ENCODE measurements around the gene ESR1. TPM values are rescaled to one million over a fixed set of nuclear protein-coding genes. Genes with fewer than 3 reads are reported as not detected.

Gene ESR1
- total and polyA plus RNA-seq, 7 experiments from 2014 or later = 0.59 to 5.2 (median 2.8) TPM

DNA sequence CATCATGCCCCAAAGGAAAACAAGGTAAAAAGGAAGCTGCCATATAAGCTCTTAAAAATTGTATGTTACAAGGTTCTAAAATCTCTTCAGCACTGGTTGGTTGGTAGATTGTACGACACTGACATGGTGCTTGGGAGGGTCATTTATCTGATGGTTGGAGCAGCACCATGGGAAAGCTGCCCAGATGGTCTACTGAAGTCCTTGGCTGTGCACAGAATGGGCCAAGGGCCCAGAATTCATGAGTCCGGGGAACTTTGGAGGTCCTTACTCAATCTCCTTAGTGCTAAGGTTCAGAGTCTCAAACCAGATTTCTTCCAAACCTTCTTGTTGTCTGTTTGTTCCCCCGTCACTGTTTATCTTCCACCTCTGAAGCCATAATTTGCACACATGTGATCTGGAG is 314.4 kb downstream of the ESR1 start:
- no peak for ATAC-seq
- ChIA-PET CTCF (no interaction called here), POLR2A (no interaction called here)
- no peak overlapping the region for H3K4me3 Mint-ChIP-seq
- intact Hi-C loops (cut with micrococcal nuclease) = loop anchor here in 1 of 2 donors (10.0 kb wide), 1 partner anchor 677 kb away; no protein-coding TSS in a partner anchor
- DNase-seq = no peak
- Histone ChIP-seq H3K27me3 (ENCODE audit: control insufficient read depth in 2 of 2, insufficient read depth in 2 of 2, low read length in 2 of 2) (no peaks in the 10 kb centered on the region), H3K9me3 (ENCODE audit: control insufficient read depth in 2 of 3, low read length in 3 of 3) (no peaks in the 10 kb centered on the region), H3K36me3 (ENCODE audit: control insufficient read depth in 2 of 3, insufficient read depth in 3 of 3, low read length in 3 of 3) (peaks cover 10 to 69% (median 52%) of the 10 kb centered on the region in 3 experiments), H3K4me3 (ENCODE audit: low read length) (no peak overlapping the region), H3K4me1 (ENCODE audit: control insufficient read depth in 2 of 2, insufficient read depth in 2 of 2, low read length in 2 of 2) (no peaks in the 10 kb centered on the region), H3K27ac (ENCODE audit: low read depth, low read length) (no peak overlapping the region)
- H3K27me3 Mint-ChIP-seq = no peaks in the 10 kb centered on the region
- H3K36me3 Mint-ChIP-seq = peaks cover 27 to 56% (median 48%) of the 10 kb centered on the region in 5 donors
- H3K27ac Mint-ChIP-seq = peak overlapping the region in 7 of 9 donors; percentile 21 to 86 (median 58)
- H3K9me3 Mint-ChIP-seq = peaks cover 0 to 8% (median 1%) of the 10 kb centered on the region in 11 donors
- peaks cover 0 to 10% (median 0%) of the 10 kb centered on the region in 7 donors for H3K4me1 Mint-ChIP-seq

DNA sequence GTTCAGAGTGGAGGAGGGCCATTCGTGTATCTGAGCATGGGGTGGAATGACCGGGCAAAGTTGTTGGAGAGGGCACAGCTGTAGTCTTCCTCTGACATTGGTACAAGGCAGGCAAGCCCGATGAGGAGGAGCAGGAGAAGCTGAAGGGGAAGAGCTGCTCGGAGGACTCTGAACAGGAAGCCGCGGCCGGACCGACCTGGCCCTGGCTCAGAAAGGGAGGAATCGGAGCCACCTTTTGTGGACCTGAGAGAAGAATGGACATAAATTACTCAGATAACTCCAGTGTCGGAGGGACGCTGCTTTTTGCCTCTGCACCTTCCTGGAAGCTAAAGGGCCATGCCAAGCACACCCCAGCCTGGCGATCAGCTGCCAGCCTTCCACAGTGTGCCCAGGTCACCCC is 315.0 kb downstream of the ESR1 start:
- Histone ChIP-seq H3K27ac (ENCODE audit: low read depth, low read length) (no peak overlapping the region), H3K36me3 (ENCODE audit: control insufficient read depth in 2 of 3, insufficient read depth in 3 of 3, low read length in 3 of 3) (peaks cover 13 to 73% (median 52%) of the 10 kb centered on the region in 3 experiments), H3K27me3 (ENCODE audit: control insufficient read depth in 2 of 2, insufficient read depth in 2 of 2, low read length in 2 of 2) (no peaks in the 10 kb centered on the region), H3K4me1 (ENCODE audit: control insufficient read depth in 2 of 2, insufficient read depth in 2 of 2, low read length in 2 of 2) (no peaks in the 10 kb centered on the region), H3K9me3 (ENCODE audit: control insufficient read depth in 2 of 3, low read length in 3 of 3) (no peaks in the 10 kb centered on the region), H3K4me3 (ENCODE audit: low read length) (no peak overlapping the region)
- ATAC-seq (no peak), DNase-seq (no peak)
- peaks cover 27 to 57% (median 50%) of the 10 kb centered on the region in 5 donors for H3K36me3 Mint-ChIP-seq
- no peak overlapping the region for H3K4me3 Mint-ChIP-seq
- peaks cover 0 to 8% (median 1%) of the 10 kb centered on the region in 11 donors for H3K9me3 Mint-ChIP-seq
- H3K27me3 Mint-ChIP-seq = no peaks in the 10 kb centered on the region
- intact Hi-C loops (cut with micrococcal nuclease) = loop anchor here in 1 of 2 donors (10.0 kb wide), 1 partner anchor 678 kb away; no protein-coding TSS in a partner anchor
- CTCF ChIA-PET = no interaction called here
- H3K4me1 Mint-ChIP-seq = peaks cover 0 to 9% (median 0%) of the 10 kb centered on the region in 7 donors
- POLR2A ChIA-PET = no interaction called here
- peak overlapping the region in 7 of 9 donors; percentile 21 to 86 (median 58) for H3K27ac Mint-ChIP-seq

DNA sequence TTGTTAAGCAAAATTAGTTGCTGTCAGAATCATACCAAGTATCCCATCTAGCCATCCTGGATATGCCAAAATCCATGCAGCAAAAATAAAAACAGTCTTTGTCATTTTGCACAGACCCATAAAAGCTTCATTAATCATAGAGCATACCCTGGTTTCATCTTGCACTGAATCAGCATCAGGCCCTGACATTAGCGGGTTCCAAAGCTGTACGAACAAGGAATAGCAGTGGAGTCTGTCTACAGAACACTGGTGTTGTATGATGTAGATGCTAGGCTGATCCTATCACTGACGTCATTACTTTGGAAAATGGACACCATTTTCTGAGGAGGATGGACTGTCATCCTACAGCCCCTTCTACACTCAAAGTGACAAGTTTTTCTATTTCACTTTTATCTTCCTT is 315.6 kb downstream of the ESR1 start:
- POLR2A ChIA-PET = no interaction called here
- H3K27ac Mint-ChIP-seq = peak overlapping the region in 2 of 9 donors; percentile 10 to 14
- DNase-seq = no peak

DNA sequence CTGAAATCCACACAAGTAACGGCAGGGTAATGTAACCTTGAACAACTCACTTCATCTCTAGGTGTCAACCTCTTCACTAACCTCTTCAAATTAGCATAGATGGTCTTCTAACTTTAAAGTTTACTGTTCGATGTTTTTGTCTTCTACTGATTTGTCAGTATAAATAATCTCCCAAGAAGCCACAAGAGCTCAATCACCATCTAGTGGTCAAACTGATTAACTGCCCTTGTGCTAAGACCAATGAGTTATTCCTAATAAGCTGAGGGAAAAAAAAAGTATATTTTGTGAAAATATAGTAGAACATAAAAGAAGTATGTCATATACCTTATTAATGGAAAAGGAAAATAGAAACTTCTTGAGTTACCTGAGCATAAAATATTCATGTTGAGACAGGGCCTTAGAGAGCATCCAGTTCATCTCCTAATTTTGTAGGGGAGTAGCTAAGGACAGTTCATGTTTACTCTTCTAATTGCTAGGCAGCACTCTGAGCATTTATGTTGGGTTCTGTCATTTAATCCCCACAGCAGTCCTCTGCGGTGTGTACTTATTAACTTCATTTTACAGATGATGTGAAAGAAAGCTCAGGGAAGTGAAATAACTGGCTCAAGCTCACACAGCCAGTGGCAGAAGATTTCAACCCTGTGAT is 317.1 kb downstream of the ESR1 start:
- H3K36me3 Mint-ChIP-seq = peaks cover 29 to 58% (median 46%) of the 10 kb centered on the region in 5 donors

More for the DNA sequence above, 315.6 kb downstream of the ESR1 start:
- no peak overlapping the region for H3K4me3 ChIP-seq (ENCODE audit: low read length)
- H3K27me3 Mint-ChIP-seq = no peaks in the 10 kb centered on the region
- intact Hi-C loops (cut with micrococcal nuclease) = loop anchor here in 1 of 2 donors (10.0 kb wide), 1 partner anchor 678 kb away; no protein-coding TSS in a partner anchor
- H3K4me3 Mint-ChIP-seq = no peak overlapping the region
- peaks cover 27 to 58% (median 51%) of the 10 kb centered on the region in 5 donors for H3K36me3 Mint-ChIP-seq
- peaks cover 19 to 79% (median 52%) of the 10 kb centered on the region in 3 experiments for H3K36me3 ChIP-seq (ENCODE audit: control insufficient read depth in 2 of 3, insufficient read depth in 3 of 3, low read length in 3 of 3)
- H3K4me1 ChIP-seq (ENCODE audit: control insufficient read depth in 2 of 2, insufficient read depth in 2 of 2, low read length in 2 of 2) = no peaks in the 10 kb centered on the region
- no peaks in the 10 kb centered on the region for H3K9me3 ChIP-seq (ENCODE audit: control insufficient read depth in 2 of 3, low read length in 3 of 3)
- ATAC-seq = no peak
- H3K27me3 ChIP-seq (ENCODE audit: control insufficient read depth in 2 of 2, insufficient read depth in 2 of 2, low read length in 2 of 2) = no peaks in the 10 kb centered on the region
- no peak overlapping the region for H3K27ac ChIP-seq (ENCODE audit: low read depth, low read length)
- peaks cover 0 to 6% (median 0%) of the 10 kb centered on the region in 7 donors for H3K4me1 Mint-ChIP-seq
- CTCF ChIA-PET = no interaction called here
- peaks cover 0 to 8% (median 1%) of the 10 kb centered on the region in 11 donors for H3K9me3 Mint-ChIP-seq

DNA sequence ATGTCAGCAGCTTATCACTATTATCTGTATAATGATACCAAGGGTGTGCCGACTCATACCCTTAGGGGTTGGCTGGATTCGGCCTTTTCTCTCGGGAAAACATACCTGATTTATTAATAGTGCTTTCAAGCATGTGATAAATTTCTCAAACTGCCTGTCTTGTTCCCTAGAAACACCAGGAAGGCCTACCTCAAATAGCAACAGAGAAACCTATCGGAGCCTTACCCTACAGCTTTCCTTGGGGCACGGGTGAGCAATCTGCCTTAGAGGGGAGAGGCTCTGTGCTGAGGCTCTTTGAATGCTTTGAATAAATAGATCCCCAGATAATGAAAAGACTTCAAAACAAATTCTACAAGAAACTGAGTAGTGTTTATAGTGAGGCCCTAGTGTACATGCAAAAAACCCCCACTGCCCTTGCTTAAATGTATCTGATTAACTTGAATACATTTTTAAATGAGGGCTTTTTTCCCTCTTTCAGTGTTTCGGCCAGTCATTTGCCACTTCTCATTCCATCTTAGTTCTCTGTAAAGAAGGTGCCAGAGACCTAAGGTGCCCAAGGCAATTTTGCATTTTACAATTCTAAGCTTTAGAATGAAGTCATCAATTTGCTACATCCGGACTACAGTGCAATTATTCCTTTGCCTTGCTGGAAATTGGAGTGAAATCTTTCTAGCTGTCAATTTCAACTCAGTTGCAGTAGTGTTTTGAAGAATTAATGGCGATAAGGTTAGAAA is 320.1 kb downstream of the ESR1 start:
- Mint-ChIP-seq H3K4me1 (peaks cover 0 to 6% (median 0%) of the 10 kb centered on the region in 7 donors), H3K4me3 (no peak overlapping the region), H3K36me3 (peaks cover 20 to 56% (median 32%) of the 10 kb centered on the region in 5 donors), H3K9me3 (no peaks in the 10 kb centered on the region), H3K27ac (peak overlapping the region in 8 of 9 donors; percentile 5 to 49 (median 18)), H3K27me3 (no peaks in the 10 kb centered on the region)
- CTCF ChIA-PET = no interaction called here
- POLR2A ChIA-PET = interaction anchor here (0.6 kb wide), 1 partner anchor 175 kb away, joined by 3 read pairs; no protein-coding TSS in a partner anchor
- Histone ChIP-seq H3K4me1 (ENCODE audit: control insufficient read depth in 2 of 2, insufficient read depth in 2 of 2, low read length in 2 of 2) (no peaks in the 10 kb centered on the region), H3K4me3 (ENCODE audit: low read length) (no peak overlapping the region), H3K27ac (ENCODE audit: low read depth, low read length) (no peak overlapping the region), H3K36me3 (ENCODE audit: control insufficient read depth in 2 of 3, insufficient read depth in 3 of 3, low read length in 3 of 3) (peaks cover 26 to 93% (median 50%) of the 10 kb centered on the region in 3 experiments), H3K27me3 (ENCODE audit: control insufficient read depth in 2 of 2, insufficient read depth in 2 of 2, low read length in 2 of 2) (no peaks in the 10 kb centered on the region), H3K9me3 (ENCODE audit: control insufficient read depth in 2 of 3, low read length in 3 of 3) (no peaks in the 10 kb centered on the region)
- ATAC-seq (no peak), DNase-seq (no peak)
- intact Hi-C loops (cut with micrococcal nuclease) = loop anchor here in 1 of 2 donors (10.0 kb wide), 1 partner anchor 683 kb away; no protein-coding TSS in a partner anchor

More for the DNA sequence above, 317.1 kb downstream of the ESR1 start:
- no peak overlapping the region for H3K4me3 ChIP-seq (ENCODE audit: low read length)
- H3K27ac ChIP-seq (ENCODE audit: low read depth, low read length) = no peak overlapping the region
- Mint-ChIP-seq H3K4me3 (no peak overlapping the region), H3K4me1 (peaks cover 0 to 6% (median 0%) of the 10 kb centered on the region in 7 donors), H3K27ac (peak overlapping the region in 6 of 9 donors; percentile 13 to 87 (median 74)), H3K9me3 (peaks cover 0 to 3% (median 0%) of the 10 kb centered on the region in 11 donors), H3K27me3 (no peaks in the 10 kb centered on the region)
- ChIA-PET CTCF (interaction anchor here (0.6 to 2.7 kb wide), 3 partner anchors 44 to 434 kb away, joined by 4 to 24 read pairs (median 4); no protein-coding TSS in a partner anchor), POLR2A (interaction anchor here (0.6 to 1.6 kb wide), 2 partner anchors 186 to 434 kb away, joined by 3 to 8 read pairs; no protein-coding TSS in a partner anchor)
- H3K9me3 ChIP-seq (ENCODE audit: control insufficient read depth in 2 of 3, low read length in 3 of 3) = no peaks in the 10 kb centered on the region
- peaks cover 20 to 91% (median 58%) of the 10 kb centered on the region in 3 experiments for H3K36me3 ChIP-seq (ENCODE audit: control insufficient read depth in 2 of 3, insufficient read depth in 3 of 3, low read length in 3 of 3)
- no peaks in the 10 kb centered on the region for H3K4me1 ChIP-seq (ENCODE audit: control insufficient read depth in 2 of 2, insufficient read depth in 2 of 2, low read length in 2 of 2)
- DNase-seq (peak in 4 of 9 donors; percentile 8 to 42 (median 22)), ATAC-seq (peak; percentile 42)
- no peaks in the 10 kb centered on the region for H3K27me3 ChIP-seq (ENCODE audit: control insufficient read depth in 2 of 2, insufficient read depth in 2 of 2, low read length in 2 of 2)
- intact Hi-C loops (cut with micrococcal nuclease) = loop anchor here (1.0 to 10.0 kb wide), 5 partner anchors 360 to 680 kb away; no protein-coding TSS in a partner anchor

DNA sequence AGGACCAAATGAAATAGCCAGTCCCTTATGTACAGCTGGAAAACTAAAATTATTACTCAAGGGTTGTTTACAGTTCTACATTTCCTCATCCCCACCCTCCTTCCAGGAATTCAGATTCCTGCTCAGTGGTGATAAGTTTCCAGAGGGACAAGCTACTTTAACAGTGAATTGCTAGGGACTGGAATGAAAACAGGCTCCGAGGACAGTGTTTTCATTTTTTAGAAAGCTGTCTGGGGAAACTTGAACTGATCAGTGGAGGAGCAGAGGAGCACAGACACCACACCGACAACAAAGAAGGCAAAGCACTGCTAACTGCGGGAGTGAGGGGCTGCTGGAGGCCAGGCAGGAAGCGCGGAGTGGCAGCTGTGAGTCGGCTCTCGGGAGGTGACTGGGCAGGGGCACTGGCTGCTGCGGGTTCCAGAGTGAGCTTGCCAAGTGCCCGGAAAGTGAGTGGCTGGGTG is 322.2 kb downstream of the ESR1 start:
- Histone ChIP-seq H3K27me3 (ENCODE audit: control insufficient read depth in 2 of 2, insufficient read depth in 2 of 2, low read length in 2 of 2) (no peaks in the 10 kb centered on the region), H3K9me3 (ENCODE audit: control insufficient read depth in 2 of 3, low read length in 3 of 3) (no peaks in the 10 kb centered on the region), H3K4me3 (ENCODE audit: low read length) (no peak overlapping the region), H3K4me1 (ENCODE audit: control insufficient read depth in 2 of 2, insufficient read depth in 2 of 2, low read length in 2 of 2) (no peaks in the 10 kb centered on the region), H3K27ac (ENCODE audit: low read depth, low read length) (no peak overlapping the region), H3K36me3 (ENCODE audit: control insufficient read depth in 2 of 3, insufficient read depth in 3 of 3, low read length in 3 of 3) (peaks cover 44 to 97% (median 49%) of the 10 kb centered on the region in 3 experiments)
- CTCF ChIA-PET = interaction anchor here (0.7 kb wide), 1 partner anchor 13 kb away, joined by 3 read pairs; no protein-coding TSS in a partner anchor
- ATAC-seq (no peak), DNase-seq (no peak)
- Mint-ChIP-seq H3K4me1 (peaks cover 0 to 6% (median 0%) of the 10 kb centered on the region in 7 donors), H3K9me3 (no peaks in the 10 kb centered on the region), H3K4me3 (no peak overlapping the region), H3K27me3 (no peaks in the 10 kb centered on the region), H3K27ac (peak overlapping the region in 6 of 9 donors; percentile 4 to 70 (median 31)), H3K36me3 (peaks cover 20 to 57% (median 23%) of the 10 kb centered on the region in 5 donors)
- intact Hi-C loops (cut with micrococcal nuclease) = loop anchor here in 1 of 2 donors (10.0 kb wide), 1 partner anchor 685 kb away; no protein-coding TSS in a partner anchor
- POLR2A ChIA-PET = interaction anchor here (0.9 kb wide), 1 partner anchor 19 kb away, joined by 3 read pairs; no protein-coding TSS in a partner anchor

Data from naive thymus-derived CD4-positive, alpha-beta T cell (primary cell).